Stimulated activated CD8-positive, alpha-beta memory T cell treated with anti-CD3 and anti-CD28 coated beads, Interleukin-4, amount 100 ng/mL, for 1 hour (primary cell): ENCODE measurements around the gene ASPSCR1.

ENCODE experiments used
- DNase-seq, 2 donors: peaks; one replicate each; pipeline ENCODE4 v3.0.0-alpha.2; 2020; ENCODE audit warnings: low read depth in 2 of 2, low spot score in 1 of 2

The ASPSCR1 gene

GRCh38 chr17:82065638-82066303 lies 88.3 kb downstream of the ASPSCR1 start, which contains the start of gene DUS1L:
Gene DUS1L (minus strand): TSS chr17:82065804. CDS start chr17:82065059, 745 bp downstream.
- peak; percentile 41 to 43 for DNase-seq
